HG03520 (cell line): ENCODE results near the gene CDKN3.
"Not testable (repeated sequence)": the region's sequence is repeated elsewhere in the genome, so short reads cannot be mapped to it uniquely, and the experiment has no call there.

Experiments used
- ATAC-seq: cut with Tn5 transposase; IDR thresholded peaks from one replicate; pipeline ENCODE4 v1.9.1; 2021; ENCODE audit warnings: mild to moderate bottlenecking, moderate library complexity; ENCODE audit not compliant: unreplicated experiment

CDKN3 gene

DNA sequence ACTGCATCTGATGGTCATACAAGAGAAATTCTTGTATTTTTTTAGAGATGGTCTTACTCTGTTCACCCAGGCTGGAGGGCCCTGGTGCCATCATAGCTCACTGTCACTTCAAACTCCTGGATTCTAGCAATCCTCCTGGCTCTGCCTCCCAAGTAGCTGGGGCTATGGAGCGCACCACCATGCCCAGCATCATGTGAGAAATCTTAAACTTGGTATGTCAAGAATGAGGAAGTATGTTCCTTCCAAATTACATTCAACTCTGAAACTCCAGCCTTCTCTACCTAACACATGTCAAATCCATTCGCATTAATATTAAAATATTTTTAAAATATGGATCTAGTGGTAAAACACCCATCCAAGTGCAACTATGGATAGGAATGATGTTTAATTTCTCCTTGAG is 27.5 kb upstream of the CDKN3 start:
- no peak for ATAC-seq

DNA sequence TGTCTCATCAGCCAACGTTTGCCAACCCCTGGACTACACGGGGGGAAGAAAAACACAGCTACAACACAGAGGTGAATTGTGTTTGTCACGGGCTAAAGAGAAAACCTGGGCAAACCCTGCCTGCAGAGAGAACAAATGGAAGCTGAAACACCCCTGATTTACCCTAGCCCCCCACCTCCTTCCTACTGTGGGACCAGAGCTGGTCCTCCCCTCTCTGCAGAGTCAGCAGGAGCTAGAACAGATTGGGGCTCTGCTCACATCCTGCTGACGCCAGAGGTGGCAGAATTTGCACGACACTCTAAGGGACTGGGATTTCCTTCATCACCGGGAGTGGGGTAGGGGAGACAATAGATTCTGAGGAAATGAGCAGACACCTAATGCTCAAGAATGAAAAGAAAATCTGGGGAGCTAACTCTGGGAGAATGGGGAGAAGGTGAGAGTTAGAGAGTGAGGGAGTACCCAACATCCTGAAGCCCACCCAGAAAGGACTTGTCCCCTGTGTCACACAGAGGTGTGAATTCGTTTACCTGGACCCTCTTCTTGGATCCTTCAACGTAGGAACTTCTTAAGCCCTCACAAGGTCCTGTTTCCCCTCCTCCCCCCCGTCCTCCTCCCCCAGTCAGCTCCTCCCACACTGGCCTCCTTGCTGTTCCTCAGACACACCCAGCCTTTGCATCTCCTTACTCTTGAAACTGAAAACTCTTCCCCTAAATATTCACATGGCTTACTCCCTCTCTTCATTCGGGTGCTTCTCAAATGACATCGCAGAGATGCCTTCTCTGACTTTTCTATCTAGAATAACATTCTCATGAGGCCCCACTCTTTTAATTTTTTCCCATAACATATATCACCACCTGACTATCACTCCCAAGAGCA is 26.2 kb upstream of the CDKN3 start:
- no peak for ATAC-seq

DNA sequence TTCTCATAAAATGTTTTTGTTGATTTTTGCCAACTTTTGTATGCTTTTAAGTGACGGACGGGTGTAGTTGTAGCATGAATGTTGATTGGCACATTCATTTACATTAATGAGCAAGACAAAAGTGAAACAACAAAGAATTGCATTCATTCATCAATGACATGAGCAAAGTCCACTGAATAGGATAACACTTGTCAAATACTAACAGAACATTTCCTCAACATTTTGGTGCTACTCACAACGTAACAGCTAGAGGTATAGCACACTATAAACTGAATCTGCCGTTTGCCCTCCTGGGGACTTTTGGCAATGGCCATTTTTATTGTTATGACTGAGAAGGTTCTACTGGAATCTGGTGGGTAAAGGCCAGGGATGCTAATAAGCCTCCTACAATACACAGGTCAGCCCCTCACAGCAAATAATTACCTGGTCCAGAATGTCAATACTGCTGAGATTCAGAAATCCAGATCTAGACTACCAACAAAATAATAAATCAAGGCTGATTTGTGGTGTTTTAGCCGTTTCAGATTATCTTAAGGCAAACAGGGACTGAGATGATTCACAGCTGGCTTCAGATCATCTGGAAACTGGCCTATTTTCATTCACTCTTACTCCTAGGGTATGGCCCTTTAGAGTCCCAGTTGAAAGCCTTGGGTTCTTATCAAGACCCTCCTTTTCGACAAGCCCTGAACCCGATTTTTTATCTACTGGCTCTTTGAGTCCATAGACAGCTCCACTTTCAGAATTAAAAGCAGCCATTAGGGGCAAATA is 22.5 kb upstream of the CDKN3 start:
- ATAC-seq: no peak

DNA sequence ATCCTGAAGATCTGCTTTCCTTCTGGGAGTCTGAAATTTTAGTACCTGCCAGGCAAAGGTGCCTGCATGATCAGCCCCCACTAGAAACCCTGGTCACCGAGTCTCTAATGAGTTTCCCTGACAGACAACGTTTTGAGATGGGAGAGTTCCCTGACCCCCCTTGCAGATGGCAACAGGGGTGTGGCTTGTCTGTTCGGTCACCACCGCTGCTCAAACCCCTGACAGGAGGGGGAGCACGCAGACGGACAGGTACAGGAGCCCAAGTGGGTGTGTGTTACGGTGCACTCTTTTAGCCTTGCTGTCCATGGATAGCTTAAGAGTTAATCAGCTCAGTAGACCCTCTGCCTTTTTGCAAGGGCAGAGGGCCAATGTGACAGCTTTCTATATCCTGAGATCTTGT is 19.3 kb upstream of the CDKN3 start:
- ATAC-seq: no peak

DNA sequence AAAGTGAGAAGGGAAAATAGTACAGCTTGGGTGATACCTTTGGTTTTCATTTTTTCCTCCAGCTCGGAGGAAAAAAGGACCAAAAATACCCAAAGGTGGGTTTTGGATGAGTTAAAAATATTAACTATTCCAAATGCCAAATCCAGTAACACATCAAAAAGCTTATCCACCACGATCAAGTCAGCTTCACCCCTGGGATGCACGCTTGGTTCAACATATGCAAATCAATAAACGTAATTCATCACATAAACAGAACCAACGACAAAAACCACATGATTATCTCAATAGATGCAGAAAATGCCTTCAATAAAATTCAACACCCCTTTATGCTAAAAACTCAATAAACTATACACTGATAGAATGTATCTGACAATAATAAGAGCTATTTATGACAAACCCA is 17.9 kb upstream of the CDKN3 start:
- not testable (repeated sequence) for ATAC-seq

DNA sequence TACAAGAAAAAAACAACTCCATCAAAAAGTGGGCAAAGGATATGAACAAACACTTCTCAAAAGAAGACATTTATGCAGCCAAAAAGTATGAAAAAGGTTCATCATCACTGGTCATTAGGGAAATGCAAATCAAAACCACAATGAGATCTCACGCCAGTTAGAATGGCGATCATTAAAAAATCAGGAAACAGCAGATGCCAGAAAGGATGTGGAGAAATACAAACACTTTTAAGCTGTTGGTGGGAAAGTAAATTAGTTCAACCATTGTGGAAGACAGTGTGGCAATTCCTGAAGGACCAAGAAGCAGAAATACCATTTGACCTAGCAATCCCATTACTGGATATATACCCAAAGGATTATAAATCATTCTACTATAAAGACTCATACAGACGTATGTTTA is 16.2 kb upstream of the CDKN3 start:
- ATAC-seq: not testable (repeated sequence)

DNA sequence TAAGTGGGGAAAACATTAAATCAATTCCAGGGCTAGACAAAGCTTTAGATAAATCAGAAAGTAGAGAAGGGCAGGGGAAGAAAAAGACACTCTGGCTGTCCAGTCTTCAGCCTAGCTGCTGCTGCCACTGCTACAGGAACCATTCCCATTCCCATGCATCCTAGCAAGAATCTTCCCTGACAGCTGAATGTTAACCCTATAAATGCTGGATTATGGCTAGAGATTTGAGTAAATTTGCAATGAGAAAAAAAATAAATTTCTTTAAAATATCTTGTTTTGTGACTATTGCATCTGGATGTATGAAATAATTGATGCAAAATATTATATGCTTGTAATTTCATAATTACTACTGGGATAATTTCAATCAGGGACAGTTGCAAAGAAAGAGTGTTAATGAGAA is 15.0 kb upstream of the CDKN3 start:
- ATAC-seq: no peak

DNA sequence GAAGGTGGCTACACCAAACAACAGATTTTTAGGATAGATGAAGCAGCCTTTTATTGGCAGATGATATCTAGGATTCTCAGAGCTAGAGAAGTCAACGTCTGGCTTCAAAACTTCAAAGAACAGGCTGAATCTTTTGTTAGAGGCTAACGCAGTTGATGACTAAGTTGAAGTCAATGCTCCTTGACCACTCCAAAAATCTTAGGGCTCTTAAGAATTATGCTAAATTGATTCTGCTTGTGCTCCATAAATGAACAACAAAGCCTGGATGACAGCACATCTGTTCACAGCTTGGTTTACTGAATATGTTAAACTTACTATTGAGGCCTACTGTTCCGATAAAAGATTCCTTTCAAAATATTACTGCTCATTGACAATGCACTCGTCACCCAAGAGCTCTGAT is 13.0 kb upstream of the CDKN3 start:
- no peak for ATAC-seq

DNA sequence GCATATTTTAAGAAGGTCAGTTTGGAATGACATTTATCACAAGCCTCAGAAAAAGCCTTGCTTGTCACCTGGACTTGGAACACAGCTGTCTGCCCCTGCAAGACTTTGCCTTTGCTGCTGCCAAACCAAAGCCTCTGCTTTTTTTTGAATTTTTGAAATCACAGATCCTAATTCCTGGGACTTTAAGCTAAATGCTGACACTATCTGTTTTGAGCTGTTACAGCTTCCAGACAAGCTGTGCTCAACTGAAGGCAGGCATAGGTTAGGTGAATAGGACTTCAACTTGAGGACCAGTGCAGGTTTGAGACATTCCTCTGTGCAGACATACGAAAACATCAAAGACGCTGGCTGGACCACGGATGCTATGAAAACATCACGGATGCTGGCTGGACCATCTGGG is 11.3 kb upstream of the CDKN3 start:
- ATAC-seq: no peak

DNA sequence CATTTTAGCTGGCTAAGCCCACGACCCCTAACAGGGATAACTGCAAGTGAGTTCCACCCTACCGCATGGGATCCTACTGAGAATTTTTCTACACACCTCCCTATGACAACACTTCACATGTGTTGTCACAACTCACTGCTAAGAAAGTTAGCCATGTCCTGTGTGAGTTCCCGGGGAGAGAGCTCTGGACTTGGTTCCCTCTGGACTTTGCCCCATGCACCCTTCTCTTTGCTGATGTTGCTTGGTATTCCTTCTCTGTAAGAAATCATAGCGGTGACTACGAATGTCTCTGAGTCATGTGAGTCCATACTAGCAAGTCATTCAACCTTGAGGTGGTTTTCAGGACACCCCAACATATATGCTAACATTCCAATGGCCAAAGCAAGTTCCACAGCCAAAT is 9.5 kb upstream of the CDKN3 start:
- no peak for ATAC-seq

DNA sequence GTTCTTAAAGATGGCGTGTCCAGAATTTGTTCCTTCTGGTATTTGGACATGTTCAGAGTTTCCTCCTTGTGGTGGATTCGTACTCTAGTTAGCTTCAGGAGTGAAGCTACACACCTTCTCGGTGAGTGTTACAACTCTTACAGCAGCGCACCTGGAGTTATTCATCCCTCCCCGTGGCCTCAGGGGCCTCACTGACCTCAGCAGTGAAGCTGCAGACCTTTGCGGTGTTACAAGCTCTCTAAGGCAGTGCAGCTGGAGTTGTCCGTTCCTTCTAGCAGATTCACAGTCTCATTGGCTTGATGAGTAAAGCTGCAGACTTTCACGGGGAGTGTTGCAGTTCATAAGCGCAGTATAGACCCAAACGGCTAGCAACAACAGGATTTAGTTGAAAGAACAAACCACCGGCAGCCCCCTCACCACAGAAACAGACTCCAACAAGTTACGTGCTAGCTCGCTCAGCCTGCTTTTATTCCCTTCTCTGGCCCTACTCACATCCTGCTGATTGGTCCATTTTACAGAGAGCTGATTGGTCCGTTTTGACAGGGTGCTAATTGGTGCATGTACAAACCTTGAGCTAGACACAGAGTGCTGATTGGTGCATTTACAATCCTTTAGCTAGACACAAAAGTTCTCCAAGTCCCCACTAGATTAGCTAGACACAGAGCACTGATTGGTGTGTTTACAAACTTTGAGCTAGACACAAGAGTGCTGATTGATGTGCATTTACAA is 4.5 kb upstream of the CDKN3 start:
- no peak for ATAC-seq

DNA sequence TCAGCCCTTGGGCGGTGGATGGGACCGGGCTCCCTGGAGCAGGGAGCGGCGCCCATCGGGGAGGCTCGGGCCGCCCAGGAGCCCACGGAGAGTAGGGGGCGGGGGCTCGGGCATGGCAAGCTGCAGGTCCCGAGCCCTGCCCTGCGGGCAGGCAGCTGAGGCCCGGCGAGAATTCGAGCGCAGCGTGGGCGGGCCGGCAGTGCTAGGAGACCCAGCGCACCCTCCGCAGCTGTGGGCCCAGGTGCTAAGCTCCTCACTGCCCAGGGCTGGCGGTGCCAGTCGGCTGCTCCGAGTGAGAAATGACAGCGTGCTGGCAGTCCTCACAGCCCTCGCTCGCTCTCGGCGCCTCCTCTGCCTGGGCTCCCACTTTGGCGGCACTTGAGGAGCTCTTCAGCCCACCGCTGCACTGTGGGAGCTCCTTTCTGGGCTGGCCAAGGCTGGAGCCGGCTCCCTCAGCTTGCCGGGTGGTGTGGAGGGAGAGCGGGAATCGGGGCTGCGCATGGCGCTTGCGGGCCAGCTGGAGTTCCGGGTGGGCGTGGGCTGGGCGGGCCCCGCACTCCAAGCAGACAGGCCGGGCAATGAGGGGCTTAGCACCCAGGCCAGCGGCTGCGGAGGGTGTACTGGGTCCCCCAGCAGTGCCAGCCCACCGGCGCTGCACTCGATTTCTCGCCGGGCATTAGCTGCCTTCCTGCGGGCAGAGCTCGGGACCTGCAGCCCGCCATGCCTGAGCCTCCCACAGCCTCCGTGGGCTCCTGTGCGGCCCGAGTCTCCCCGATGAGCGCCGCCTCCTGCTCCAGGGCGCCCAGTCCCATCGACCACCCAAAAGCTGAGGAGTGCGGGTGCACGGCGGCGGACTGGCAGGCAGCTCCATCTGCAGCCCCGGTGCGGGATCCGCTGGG is 3.6 kb upstream of the CDKN3 start:
- ATAC-seq: not testable (repeated sequence)

DNA sequence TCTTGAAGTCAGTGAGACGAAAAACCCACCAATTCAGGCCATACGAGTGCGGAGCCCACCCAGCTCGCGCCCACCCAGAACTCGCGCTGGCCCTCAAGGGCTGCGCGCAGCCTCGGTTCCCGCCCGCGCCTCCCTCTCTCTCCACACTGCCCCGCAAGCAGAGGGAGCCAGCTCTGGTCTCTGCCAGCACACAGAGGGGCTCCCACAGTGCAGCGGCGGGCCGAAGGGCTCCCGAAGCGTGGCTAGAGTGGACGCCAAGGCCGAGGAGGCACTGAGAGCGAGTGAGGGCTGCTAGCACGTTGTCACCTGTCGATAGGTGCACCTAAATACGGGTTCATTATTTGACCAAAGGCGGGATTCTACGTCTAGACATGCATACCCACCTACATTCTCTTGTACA is 2.2 kb upstream of the CDKN3 start:
- ATAC-seq: no peak

DNA sequence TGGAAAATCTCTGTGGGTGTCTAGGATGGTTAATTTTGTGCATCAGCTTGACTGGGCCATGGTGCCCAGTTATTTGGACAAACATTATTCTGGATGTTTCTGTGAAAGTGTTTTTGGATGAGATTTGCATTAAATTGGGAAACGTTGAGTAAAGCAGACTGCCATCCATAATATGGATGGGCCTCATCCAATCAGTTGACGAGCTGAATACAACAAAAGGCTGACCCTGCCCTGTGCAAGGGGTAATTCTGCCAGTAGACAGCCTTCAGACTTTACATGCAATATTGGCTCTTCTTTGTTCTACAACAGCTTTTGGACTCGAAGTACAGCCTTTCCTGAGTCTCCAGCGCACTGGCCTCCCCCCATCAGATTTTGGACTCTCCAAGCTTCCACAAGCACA is 1.5 kb upstream of the CDKN3 start:
- no peak for ATAC-seq

DNA sequence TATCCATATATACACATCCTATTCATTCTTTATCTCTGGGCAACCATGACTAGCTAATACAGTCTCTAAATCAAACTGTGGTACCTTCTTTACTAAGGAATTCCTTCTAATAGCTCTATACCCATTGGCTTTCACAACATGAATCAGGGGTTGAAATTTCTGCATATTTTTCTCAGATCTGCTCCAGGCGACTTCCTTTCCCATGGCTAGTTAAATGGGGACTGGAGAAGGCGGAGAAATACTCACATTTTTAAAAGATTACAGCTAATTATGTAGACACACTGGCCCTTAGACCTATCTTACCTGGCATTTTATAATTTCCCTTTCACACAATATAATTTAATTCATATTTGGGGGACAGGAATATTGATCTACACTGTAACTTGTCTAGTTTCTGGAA is 1.1 kb upstream of the CDKN3 start:
- ATAC-seq: no peak

DNA sequence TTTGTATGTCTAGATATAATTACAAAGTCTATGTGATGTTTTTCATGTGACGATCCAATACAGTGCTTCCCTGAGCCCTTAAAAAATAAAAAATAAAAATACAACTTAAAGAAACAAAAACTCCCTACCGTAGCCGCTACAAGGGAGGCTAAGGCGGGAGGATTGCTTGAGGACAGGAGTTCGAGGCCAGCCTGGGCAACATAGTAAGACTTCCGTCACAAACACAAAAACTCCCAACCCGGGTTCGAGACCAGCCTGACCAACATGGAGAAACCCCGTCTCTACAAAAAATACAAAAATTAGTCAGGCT is 669 bp upstream of the CDKN3 start:
- no peak for ATAC-seq

DNA sequence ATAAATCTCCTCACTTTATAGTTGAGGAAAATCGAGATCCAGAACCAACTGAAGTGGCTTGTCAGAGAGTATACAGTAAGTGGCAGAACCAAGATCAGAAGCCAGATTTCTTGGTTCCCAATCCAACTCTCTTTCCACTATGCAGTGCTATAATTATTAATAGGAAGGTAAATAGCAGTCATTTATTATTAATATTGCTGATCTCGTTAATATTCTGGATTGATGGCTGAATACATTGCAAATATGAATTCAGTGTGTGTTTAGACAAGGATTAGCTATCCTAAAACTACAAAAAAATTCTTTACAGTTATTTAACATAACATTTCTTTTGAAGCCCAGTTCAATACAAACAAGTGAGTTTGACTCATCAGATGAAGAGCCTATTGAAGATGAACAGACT is 2.8 kb downstream of the CDKN3 start:
- no peak for ATAC-seq

DNA sequence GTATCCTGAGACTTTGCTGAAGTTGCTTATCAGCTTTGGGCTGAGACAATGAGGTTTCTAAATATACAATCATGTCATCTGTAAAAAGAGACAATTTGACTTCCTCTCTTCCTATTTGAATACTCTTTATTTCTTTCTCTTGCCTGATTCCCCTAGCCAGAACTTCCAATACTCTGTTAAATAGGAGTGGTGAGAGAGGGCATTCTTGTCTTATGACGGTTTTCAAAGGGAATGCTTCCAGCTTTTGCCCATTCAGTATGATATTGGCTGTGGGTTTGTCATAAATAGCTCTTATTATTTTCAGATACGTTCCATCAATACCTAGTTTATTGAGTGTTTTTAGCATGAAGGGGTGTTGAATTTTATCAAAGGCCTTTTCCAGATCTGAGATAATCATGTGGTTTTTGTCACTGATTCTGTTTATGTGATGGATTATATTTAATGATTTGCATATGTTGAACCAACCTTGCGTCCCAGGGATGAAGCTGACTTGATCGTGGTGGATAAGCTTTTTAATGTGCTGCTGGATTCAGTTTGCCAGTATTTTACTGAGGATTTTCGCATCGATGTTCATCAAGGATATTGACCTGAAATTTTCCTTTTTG is 6.7 kb downstream of the CDKN3 start:
- ATAC-seq: not testable (repeated sequence)

DNA sequence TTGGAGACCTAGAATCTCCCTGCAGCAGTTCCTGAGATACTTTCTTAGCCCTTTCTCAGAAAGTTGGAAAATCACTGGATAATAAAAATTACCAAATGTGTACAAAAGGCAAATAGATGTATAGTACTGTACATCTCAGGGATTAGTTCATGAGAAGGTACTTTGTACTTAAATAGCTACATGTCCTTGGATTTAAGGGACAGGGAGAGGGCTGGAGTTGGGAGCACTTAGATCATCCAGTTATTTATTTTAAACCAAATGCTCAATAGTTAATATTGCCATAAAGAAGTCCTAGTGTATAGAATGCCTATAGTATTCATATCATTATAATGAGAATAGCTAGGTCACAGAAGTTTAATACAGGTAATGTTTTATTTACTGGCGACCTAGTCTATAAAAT is 13.4 kb downstream of the CDKN3 start:
- no peak for ATAC-seq

DNA sequence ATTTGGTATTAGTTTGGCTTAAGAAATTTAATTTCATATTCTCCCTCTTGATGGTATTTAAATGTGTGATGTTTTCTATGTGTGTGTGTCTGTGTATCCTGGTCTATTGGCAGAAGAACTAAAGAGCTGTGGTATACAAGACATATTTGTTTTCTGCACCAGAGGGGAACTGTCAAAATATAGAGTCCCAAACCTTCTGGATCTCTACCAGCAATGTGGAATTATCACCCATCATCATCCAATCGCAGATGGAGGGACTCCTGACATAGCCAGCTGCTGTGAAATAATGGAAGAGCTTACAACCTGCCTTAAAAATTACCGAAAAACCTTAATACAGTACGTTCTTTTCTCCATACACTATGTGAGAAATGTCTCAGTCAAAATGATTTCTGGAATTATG is 14.6 kb downstream of the CDKN3 start:
- no peak for ATAC-seq
